SKM-1 (cell line): ENCODE data around the gene ABHD4.

Source experiments
- DNase-seq: peaks from one replicate; lab custom pipeline; 2025; ENCODE audit not compliant: unreplicated experiment; lab: John Stamatoyannopoulos, UW

ABHD4 gene

GRCh38 chr14:22658946-22659345 is 60.8 kb downstream of the ABHD4 start:
- no peak for DNase-seq

DNA sequence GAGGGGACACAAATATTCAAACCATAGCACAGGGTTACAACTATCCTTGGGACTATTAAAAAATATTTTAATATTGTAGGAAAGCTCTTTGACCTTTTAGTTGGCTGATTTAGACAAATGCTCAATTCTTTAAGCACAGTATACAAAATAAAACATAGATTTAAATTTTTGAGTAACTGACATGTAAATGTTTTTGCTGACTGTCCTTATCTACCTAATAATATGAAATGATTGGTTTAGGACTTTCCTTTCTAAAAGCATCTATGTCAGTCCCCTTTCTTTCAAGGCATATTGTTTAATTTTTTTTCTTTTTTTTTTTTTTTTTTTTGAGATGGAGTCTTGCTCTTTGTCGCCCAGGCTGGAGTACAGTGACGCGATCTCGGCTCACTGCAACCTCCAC is 62.6 kb downstream of the ABHD4 start:
- no peak for DNase-seq
